Smooth muscle cell (in vitro differentiated cells): ENCODE measurements around the gene GAL3ST1. TPM values are rescaled to one million over a fixed set of nuclear protein-coding genes. Genes with fewer than 3 reads are reported as not detected.
"Not testable (repeated sequence)": the region's sequence is repeated elsewhere in the genome, so short reads cannot be mapped to it uniquely, and the experiment has no call there.

Source experiments
- DNase-seq: peaks from one replicate; lab custom pipeline; 2025; ENCODE audit not compliant: unreplicated experiment; lab: John Stamatoyannopoulos, UW
- H2AFZ ChIP-seq: fragments of 200-600 bp; sonication (generic); 2 replicates; pipeline ENCODE4 v1.6.0; 2016; ENCODE audit warnings: antibody characterized with exemption, low read depth, mild to moderate bottlenecking
- H3F3A ChIP-seq: fragments of 200-600 bp; sonication (generic); 2 replicates; pipeline ENCODE4 v1.6.0; 2017; ENCODE audit warnings: antibody characterized with exemption, low read depth
- H3K27ac ChIP-seq: fragments of 200-600 bp; sonication (generic); 2 replicates; pipeline ENCODE4 v1.5.1; 2016; ENCODE audit warnings: low read depth, mild to moderate bottlenecking
- H3K27me3 ChIP-seq: fragments of 200-600 bp; sonication (generic); 2 replicates; pipeline ENCODE4 v1.6.1; 2016; ENCODE audit warnings: low read depth, mild to moderate bottlenecking
- H3K36me3 ChIP-seq: fragments of 200-600 bp; sonication (generic); 2 replicates; pipeline ENCODE4 v1.5.1; 2016; ENCODE audit warnings: low read depth
- H3K4me1 ChIP-seq: fragments of 200-600 bp; sonication (generic); 2 replicates; pipeline ENCODE4 v1.5.1; 2016; ENCODE audit warnings: low read depth
- H3K4me2 ChIP-seq: fragments of 200-600 bp; sonication (generic); 2 replicates; pipeline ENCODE4 v1.6.0; 2016; ENCODE audit warnings: mild to moderate bottlenecking
- H3K4me3 ChIP-seq: fragments of 200-600 bp; sonication (generic); 2 replicates; pipeline ENCODE4 v1.5.1; 2016; ENCODE audit warnings: mild to moderate bottlenecking
- H3K79me2 ChIP-seq: fragments of 200-600 bp; sonication (generic); 2 replicates; pipeline ENCODE4 v1.6.0; 2016; ENCODE audit warnings: low read depth, mild to moderate bottlenecking
- H3K9ac ChIP-seq: fragments of 200-600 bp; sonication (generic); 2 replicates; pipeline ENCODE4 v1.6.0; 2016; ENCODE audit warnings: low read depth
- H3K9me3 ChIP-seq: fragments of 200-600 bp; sonication (generic); replicated peaks from 2 replicates; pipeline ENCODE4 v1.5.1; 2016; ENCODE audit warnings: low read depth
- H4K20me1 ChIP-seq: fragments of 200-600 bp; sonication (generic); 2 replicates; pipeline ENCODE4 v1.6.0; 2016; ENCODE audit warnings: low read depth
- WGBS: methylation state at CpG from one replicate; pipeline ENCODE4 v1.1.7; 2016; ENCODE audit warnings: low lambda C conversion rate; 5-methylcytosine and 5-hydroxymethylcytosine counted together
- polyA plus RNA-seq: library from polyadenylated mRNA; unstranded; fragments of >200 nt; fragmentation: Nextera tagmentation; extraction: Ambion mirVana; gene quantifications from 2 replicates; pipeline ENCODE4 v1.2.1, GENCODE V29; 2016
- total RNA-seq: library from RNA; depleted of rRNA; stranded (reverse); fragments of >200 nt; gene quantifications from 2 replicates; pipeline ENCODE4 v1.2.3, GENCODE V29; 2014
- TF ChIP-seq, protein P1 (sequence below): fragments of 200-600 bp; sonication (generic); IDR thresholded peaks from 2 replicates; pipeline ENCODE4 v1.5.1; 2017; ENCODE audit warnings: borderline replicate concordance, mild to moderate bottlenecking, antibody characterized with exemption; ENCODE audit not compliant: insufficient read depth, poor library complexity, severe bottlenecking

GAL3ST1 gene
- total RNA-seq (not detected in 2 replicates), polyA plus RNA-seq (0.35 and 0.78 TPM in 2 replicates)

DNA sequence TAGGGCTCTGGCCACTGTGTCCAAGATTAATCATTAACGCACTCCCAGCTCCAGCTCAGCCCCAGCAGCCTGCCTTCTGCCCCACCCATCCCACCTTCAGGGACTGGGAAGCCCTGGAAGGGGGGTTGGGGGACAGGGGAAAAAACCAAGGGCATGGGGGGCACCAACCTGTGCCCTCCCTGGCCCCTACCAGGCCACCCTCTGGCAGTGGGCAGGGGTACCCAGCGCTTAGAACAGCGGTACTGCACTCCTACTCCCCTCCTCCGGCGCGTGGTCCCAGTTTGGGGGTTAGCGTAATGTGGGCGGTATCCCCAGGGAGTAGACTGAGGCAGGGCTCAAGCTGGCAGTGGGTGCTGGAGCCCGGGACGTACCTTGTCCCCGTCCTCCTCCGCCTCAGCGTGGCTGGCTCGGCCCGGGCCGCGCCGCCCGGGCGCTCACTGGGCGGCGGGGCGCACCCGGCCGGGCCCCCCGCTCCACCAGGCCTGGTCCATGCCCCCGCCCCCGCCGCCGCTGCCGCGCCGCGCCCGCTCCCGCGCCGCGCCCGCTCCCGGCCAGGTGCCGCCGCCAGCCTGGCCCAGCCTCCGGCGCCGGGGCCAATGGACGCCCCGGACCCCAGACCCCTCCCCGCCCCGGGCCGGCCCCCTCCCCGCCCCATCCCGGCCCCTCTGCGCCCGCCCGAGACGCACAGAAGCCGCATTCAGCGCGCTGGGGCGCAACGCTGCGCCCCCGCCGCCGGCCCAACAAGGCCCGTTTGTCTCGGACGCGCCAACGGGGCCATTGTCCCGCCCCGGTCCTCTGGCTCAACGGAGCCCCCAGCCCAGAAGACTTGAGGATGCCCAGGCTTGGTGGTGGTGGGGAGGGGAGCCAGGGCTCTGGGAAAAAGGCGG, at the start of gene GAL3ST1:
Gene GAL3ST1 (minus strand): TSS at position 571 of the 887 bp plus-strand sequence. CDS start 17,273 bp downstream, outside the sequence.
- Histone ChIP-seq H3K27me3 (peaks cover 9% of the 10 kb centered on the region), H3K4me2 (peak within 1 kb of the TSS; percentile 61), H3K9ac (no peak within 1 kb of the TSS), H3K9me3 (no peaks in the 10 kb centered on the region), H4K20me1 (peaks cover 5% of the 10 kb centered on the region), H3F3A (no peaks in the 10 kb centered on the region), H2AFZ (no peak within 1 kb of the TSS), H3K79me2 (no peaks in the 10 kb centered on the region), H3K27ac (no peak within 1 kb of the TSS), H3K4me1 (peaks cover 4% of the 10 kb centered on the region), H3K36me3 (peaks cover 3% of the 10 kb centered on the region), H3K4me3 (peak within 1 kb of the TSS; percentile 40)
- 8% methylated on average over 20 of the region's 75 CpGs for WGBS
- no peak for DNase-seq
- TF ChIP-seq, protein P1, sequence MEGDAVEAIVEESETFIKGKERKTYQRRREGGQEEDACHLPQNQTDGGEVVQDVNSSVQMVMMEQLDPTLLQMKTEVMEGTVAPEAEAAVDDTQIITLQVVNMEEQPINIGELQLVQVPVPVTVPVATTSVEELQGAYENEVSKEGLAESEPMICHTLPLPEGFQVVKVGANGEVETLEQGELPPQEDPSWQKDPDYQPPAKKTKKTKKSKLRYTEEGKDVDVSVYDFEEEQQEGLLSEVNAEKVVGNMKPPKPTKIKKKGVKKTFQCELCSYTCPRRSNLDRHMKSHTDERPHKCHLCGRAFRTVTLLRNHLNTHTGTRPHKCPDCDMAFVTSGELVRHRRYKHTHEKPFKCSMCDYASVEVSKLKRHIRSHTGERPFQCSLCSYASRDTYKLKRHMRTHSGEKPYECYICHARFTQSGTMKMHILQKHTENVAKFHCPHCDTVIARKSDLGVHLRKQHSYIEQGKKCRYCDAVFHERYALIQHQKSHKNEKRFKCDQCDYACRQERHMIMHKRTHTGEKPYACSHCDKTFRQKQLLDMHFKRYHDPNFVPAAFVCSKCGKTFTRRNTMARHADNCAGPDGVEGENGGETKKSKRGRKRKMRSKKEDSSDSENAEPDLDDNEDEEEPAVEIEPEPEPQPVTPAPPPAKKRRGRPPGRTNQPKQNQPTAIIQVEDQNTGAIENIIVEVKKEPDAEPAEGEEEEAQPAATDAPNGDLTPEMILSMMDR: no peak

- not testable (repeated sequence) for H3K79me2 ChIP-seq, H3K9ac ChIP-seq, H4K20me1 ChIP-seq, H3K27me3 ChIP-seq, H3K4me1 ChIP-seq, DNase-seq, H3K27ac ChIP-seq, H3F3A ChIP-seq, H3K4me2 ChIP-seq, H3K36me3 ChIP-seq, H3K9me3 ChIP-seq, H2AFZ ChIP-seq, H3K4me3 ChIP-seq
- WGBS: 97% methylated on average over 6 of the region's 6 CpGs
These were observed 45.4 kb upstream of the GAL3ST1 start for GRCh38 chr22:30619909-30620308.

DNA sequence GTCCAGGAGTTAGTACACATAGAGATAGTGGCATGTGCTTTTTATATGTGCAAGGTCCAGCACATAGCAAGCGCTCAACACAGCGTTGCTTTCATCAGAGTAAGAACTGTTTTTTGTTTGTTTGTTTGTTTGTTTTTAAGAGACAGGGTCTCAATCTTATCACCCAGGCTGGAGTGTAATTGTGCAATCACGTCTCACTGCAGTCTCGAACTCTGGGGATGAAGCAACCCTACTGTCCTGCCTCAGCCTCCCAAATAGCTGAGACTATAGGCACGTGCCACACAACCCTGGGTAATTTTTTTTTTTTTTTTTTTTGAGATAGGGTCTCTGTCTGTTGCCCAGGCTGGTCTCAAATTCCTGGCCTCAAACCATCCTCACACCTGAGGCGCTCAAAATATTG, 43.4 kb upstream of the GAL3ST1 start:
- Histone ChIP-seq H4K20me1 (no peaks in the 10 kb centered on the region), H3K9ac (no peak overlapping the region), H3K4me3 (no peak overlapping the region), H3K9me3 (no peaks in the 10 kb centered on the region), H3K4me1 (no peaks in the 10 kb centered on the region), H3K36me3 (no peaks in the 10 kb centered on the region), H3K79me2 (no peaks in the 10 kb centered on the region), H2AFZ (no peak overlapping the region), H3K4me2 (no peak overlapping the region), H3K27me3 (no peaks in the 10 kb centered on the region), H3K27ac (no peak overlapping the region), H3F3A (no peaks in the 10 kb centered on the region)
- WGBS: 86% methylated on average over 6 of the region's 6 CpGs
- no peak for DNase-seq
- TF ChIP-seq, protein P1: no peak

DNA sequence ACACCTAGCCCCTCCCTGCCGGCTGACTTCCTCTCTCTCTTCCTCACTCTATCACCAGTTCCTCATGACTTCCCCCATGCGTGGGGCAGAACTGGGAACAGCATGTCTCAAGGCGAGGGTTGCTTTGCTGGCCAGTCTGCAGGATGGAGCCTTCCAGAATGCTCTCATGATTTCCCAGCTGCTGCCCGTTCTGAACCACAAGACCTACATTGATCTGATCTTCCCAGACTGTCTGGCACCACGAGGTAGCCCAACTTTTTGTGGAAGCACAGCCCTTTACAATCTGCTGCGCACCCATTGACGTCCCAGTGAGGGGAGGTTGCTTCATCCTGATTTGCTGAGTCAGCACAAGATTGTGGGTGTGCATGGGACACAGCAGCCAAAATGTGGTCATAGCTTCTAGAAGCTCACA, 41.1 kb upstream of the GAL3ST1 start:
- Histone ChIP-seq H3K27me3 (no peaks in the 10 kb centered on the region), H3K4me3 (no peak overlapping the region), H3K36me3 (no peaks in the 10 kb centered on the region), H3K79me2 (no peaks in the 10 kb centered on the region), H3K4me1 (no peaks in the 10 kb centered on the region), H4K20me1 (no peaks in the 10 kb centered on the region), H3K9ac (no peak overlapping the region), H3K27ac (no peak overlapping the region), H3K9me3 (no peaks in the 10 kb centered on the region), H2AFZ (no peak overlapping the region), H3K4me2 (no peak overlapping the region), H3F3A (no peaks in the 10 kb centered on the region)
- 91% methylated on average over 6 of the region's 7 CpGs for WGBS
- no peak for DNase-seq
- TF ChIP-seq, protein P1: no peak
